Caco-2 (cell line): ENCODE data around the gene RABGAP1L. TPM values are rescaled to one million over a fixed set of nuclear protein-coding genes. Genes with fewer than 3 reads are reported as not detected.

Experiments used
- BruUV-seq: library from RNA; stranded (reverse); fragments of 400-500 nt; replicated peaks from 2 replicates; lab custom pipeline; 2021; lab: Mats Ljungman, UMichigan
- CTCF ChIA-PET: fragments of 300-600 bp; sonication (Branson Sonifier 250); formaldehyde crosslinking; loops from one replicate; lab custom pipeline; 2022; ENCODE audit warnings: antibody characterized with exemption; lab: Charles Lee
- POLR2A ChIA-PET: fragments of 300-600 bp; sonication (Branson Sonifier 250); formaldehyde crosslinking; loops from one replicate; lab custom pipeline; 2022; ENCODE audit warnings: antibody characterized with exemption; lab: Charles Lee
- DNase-seq, 2 experiments: peaks; one replicate each; pipeline versions ENCODE4 v3.0.0 to v3.0.0-alpha.2; 2020 to 2022
- H3K27me3 ChIP-seq: replicated peaks from 2 replicates; pipeline ENCODE4 v1.6.0; 2011; ENCODE audit warnings: low read length; ENCODE audit not compliant: control insufficient read depth, insufficient read depth
- H3K36me3 ChIP-seq: 2 replicates; pipeline ENCODE4 v1.5.1; 2011; ENCODE audit warnings: low read length; ENCODE audit not compliant: control insufficient read depth, insufficient read depth
- H3K4me1 ChIP-seq: fragments of 250-450 bp; sonication (Bioruptor Pico); 2 replicates; pipeline ENCODE4 v1.5.1; 2020; ENCODE audit warnings: mild to moderate bottlenecking
- H3K4me3 ChIP-seq: 2 replicates; pipeline ENCODE4 v1.5.1; 2011; ENCODE audit warnings: low read depth, mild to moderate bottlenecking, control low read depth, low read length
- H3K9me3 ChIP-seq: fragments of 250-450 bp; sonication (Bioruptor Pico); 2 replicates; pipeline ENCODE4 v1.5.1; 2020; ENCODE audit warnings: mild to moderate bottlenecking, moderate library complexity
- H3K27ac Mint-ChIP-seq: one replicate; pipeline ENCODE4 v1.8.0; 2022; ENCODE audit warnings: mixed read lengths; ENCODE audit not compliant: unreplicated experiment
- H3K27me3 Mint-ChIP-seq: one replicate; pipeline ENCODE4 v1.8.0; 2022; ENCODE audit warnings: mixed read lengths; ENCODE audit not compliant: insufficient read depth, unreplicated experiment
- H3K36me3 Mint-ChIP-seq: one replicate; pipeline ENCODE4 v1.8.0; 2022; ENCODE audit warnings: mild to moderate bottlenecking, mixed read lengths; ENCODE audit not compliant: insufficient read depth, unreplicated experiment
- H3K4me1 Mint-ChIP-seq: one replicate; pipeline ENCODE4 v1.8.0; 2022; ENCODE audit warnings: low read depth, mixed read lengths; ENCODE audit not compliant: unreplicated experiment
- H3K4me3 Mint-ChIP-seq: one replicate; pipeline ENCODE4 v1.8.0; 2022; ENCODE audit warnings: mild to moderate bottlenecking, moderate library complexity, mixed read lengths; ENCODE audit not compliant: unreplicated experiment
- H3K9me3 Mint-ChIP-seq: one replicate; pipeline ENCODE4 v1.8.0; 2022; ENCODE audit warnings: mixed read lengths; ENCODE audit not compliant: unreplicated experiment
- intact Hi-C: fragments of 100-400 bp; cut with micrococcal nuclease; formaldehyde crosslinking; loops from one replicate; pipeline ENCODE4 v1.10.0; 2022; ENCODE audit not compliant: unreplicated experiment
- total RNA-seq: library from RNA; stranded (reverse); gene quantifications from 2 replicates; pipeline ENCODE4 v1.2.3, GENCODE V29; 2022
- TF ChIP-seq, protein P1 (sequence below), 2 experiments: fragments of 200-600 bp in 1 of 2; IDR thresholded peaks; 1 replicate in 1 of 2; 2 replicates in 1 of 2; pipeline versions ENCODE4 v1.5.1 to v1.8.0; 2011 to 2022; ENCODE audit warnings: antibody characterized with exemption in 1 of 2, control low read depth in 1 of 2, inconsistent platforms in 1 of 2, low read depth in 1 of 2, low read length in 1 of 2, mild to moderate bottlenecking in 1 of 2, moderate library complexity in 1 of 2; ENCODE audit not compliant: insufficient read depth in 1 of 2, severe bottlenecking in 1 of 2, unreplicated experiment in 1 of 2

Gene RABGAP1L
- total RNA-seq, 1 experiment from 2014 or later, result 20.3 TPM

DNA sequence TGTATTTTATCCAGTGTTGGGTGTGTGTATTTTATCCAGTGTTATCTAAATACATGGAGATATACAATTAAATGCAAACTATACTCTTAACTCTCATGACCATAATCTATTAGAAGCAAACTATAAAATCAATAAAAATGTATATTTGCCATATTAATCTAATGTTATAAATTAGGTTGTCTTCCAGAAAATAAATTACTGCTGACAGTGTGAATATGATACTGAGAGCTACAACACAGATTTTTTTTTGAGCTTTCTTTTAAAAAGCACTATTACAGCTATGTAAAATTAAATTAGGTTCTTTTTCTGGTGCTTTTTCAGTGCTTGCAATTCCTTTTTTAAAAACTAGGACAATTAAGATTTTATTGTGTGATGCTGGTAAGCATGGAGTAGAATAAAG lies 269.4 kb downstream of the RABGAP1L start:
- Mint-ChIP-seq H3K9me3 (no peaks in the 10 kb centered on the region), H3K4me1 (no peaks in the 10 kb centered on the region), H3K27me3 (no peaks in the 10 kb centered on the region), H3K27ac (no peak overlapping the region), H3K4me3 (no peak overlapping the region), H3K36me3 (no peaks in the 10 kb centered on the region)
- H3K4me3 ChIP-seq, result no peak overlapping the region
- H3K4me1 ChIP-seq, result no peaks in the 10 kb centered on the region
- no peaks in the 10 kb centered on the region for H3K9me3 ChIP-seq
- H3K36me3 ChIP-seq, result no peaks in the 10 kb centered on the region
- intact Hi-C loops, result no loop called here
- no TSS peak for BruUV-seq
- CTCF ChIA-PET, result no interaction called here
- no peaks in the 10 kb centered on the region for H3K27me3 ChIP-seq
- TF ChIP-seq, protein P1, sequence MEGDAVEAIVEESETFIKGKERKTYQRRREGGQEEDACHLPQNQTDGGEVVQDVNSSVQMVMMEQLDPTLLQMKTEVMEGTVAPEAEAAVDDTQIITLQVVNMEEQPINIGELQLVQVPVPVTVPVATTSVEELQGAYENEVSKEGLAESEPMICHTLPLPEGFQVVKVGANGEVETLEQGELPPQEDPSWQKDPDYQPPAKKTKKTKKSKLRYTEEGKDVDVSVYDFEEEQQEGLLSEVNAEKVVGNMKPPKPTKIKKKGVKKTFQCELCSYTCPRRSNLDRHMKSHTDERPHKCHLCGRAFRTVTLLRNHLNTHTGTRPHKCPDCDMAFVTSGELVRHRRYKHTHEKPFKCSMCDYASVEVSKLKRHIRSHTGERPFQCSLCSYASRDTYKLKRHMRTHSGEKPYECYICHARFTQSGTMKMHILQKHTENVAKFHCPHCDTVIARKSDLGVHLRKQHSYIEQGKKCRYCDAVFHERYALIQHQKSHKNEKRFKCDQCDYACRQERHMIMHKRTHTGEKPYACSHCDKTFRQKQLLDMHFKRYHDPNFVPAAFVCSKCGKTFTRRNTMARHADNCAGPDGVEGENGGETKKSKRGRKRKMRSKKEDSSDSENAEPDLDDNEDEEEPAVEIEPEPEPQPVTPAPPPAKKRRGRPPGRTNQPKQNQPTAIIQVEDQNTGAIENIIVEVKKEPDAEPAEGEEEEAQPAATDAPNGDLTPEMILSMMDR (IDR thresholded peaks at IDR 0.05; ENCODE audit: insufficient read depth in 1 of 2, low read depth in 1 of 2, low read length in 1 of 2, severe bottlenecking in 1 of 2, unreplicated experiment in 1 of 2), result no peak
- POLR2A ChIA-PET, result no interaction called here
- no peak for DNase-seq

DNA sequence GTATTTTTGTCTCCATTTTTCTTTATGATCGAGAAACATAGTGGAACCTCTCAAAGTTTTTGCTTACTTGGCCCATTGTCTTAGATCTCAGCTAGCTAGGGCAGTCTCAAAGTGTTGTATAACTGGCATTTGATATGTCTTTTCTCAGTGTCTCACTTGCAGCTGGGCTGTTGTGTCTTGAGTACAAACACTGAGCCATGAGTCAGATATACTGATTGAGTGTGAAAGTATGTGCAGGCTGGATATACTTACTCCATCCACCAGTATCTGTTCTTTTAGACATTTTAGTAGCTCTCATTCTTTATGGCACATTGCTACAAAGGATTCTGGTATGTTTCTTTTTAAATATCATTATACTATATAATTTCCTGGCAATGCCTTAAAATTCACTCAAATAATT lies 274.1 kb downstream of the RABGAP1L start:
- ChIA-PET CTCF (no interaction called here), POLR2A (no interaction called here)
- H3K27me3 Mint-ChIP-seq, result no peaks in the 10 kb centered on the region
- H3K27ac Mint-ChIP-seq, result no peak overlapping the region
- no peaks in the 10 kb centered on the region for H3K4me1 Mint-ChIP-seq
- TF ChIP-seq, protein P1 (IDR thresholded peaks at IDR 0.05; ENCODE audit: insufficient read depth in 1 of 2, low read depth in 1 of 2, low read length in 1 of 2, severe bottlenecking in 1 of 2, unreplicated experiment in 1 of 2), result no peak
- intact Hi-C loops, result no loop called here
- Histone ChIP-seq H3K4me1 (no peaks in the 10 kb centered on the region), H3K9me3 (peaks cover 3% of the 10 kb centered on the region; the same call in 1 of the 2 replicates), H3K36me3 (no peaks in the 10 kb centered on the region), H3K27me3 (no peaks in the 10 kb centered on the region), H3K4me3 (no peak overlapping the region)
- H3K4me3 Mint-ChIP-seq, result no peak overlapping the region
- no peak for DNase-seq
- peaks cover 10% of the 10 kb centered on the region for H3K9me3 Mint-ChIP-seq
- no peaks in the 10 kb centered on the region for H3K36me3 Mint-ChIP-seq
- no TSS peak for BruUV-seq

DNA sequence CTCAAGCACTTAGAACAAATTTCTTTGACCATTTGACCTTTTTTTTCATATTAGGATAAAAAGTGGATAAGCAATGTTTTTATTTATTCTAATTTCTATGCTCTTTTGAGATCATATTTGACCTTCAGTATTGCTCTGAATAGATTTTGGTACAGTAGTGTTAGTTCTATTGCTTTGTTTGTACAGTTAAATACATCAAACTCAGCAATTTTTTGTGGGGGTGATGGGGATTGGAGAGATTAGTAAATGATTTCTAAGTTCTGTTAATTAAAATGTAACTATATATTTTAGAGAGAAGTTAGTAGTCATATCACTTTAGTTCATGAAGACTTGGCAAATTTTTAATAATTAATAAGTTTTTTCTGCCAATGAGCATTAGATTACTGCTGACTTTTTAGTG lies 286.0 kb downstream of the RABGAP1L start:
- intact Hi-C loops, result no loop called here
- H3K36me3 ChIP-seq, result no peaks in the 10 kb centered on the region
- TF ChIP-seq, protein P1 (IDR thresholded peaks at IDR 0.05; ENCODE audit: insufficient read depth in 1 of 2, low read depth in 1 of 2, low read length in 1 of 2, severe bottlenecking in 1 of 2, unreplicated experiment in 1 of 2), result no peak
- Mint-ChIP-seq H3K4me1 (no peaks in the 10 kb centered on the region), H3K9me3 (no peaks in the 10 kb centered on the region), H3K4me3 (no peak overlapping the region), H3K36me3 (no peaks in the 10 kb centered on the region), H3K27me3 (no peaks in the 10 kb centered on the region), H3K27ac (no peak overlapping the region)
- BruUV-seq, result no TSS peak
- no peaks in the 10 kb centered on the region for H3K9me3 ChIP-seq
- no peaks in the 10 kb centered on the region for H3K4me1 ChIP-seq
- ChIA-PET POLR2A (no interaction called here), CTCF (no interaction called here)
- no peaks in the 10 kb centered on the region for H3K27me3 ChIP-seq
- no peak for DNase-seq
- no peak overlapping the region for H3K4me3 ChIP-seq
